Natural killer cell (primary cell): ENCODE data around the gene ALDH8A1. TPM values are rescaled to one million over a fixed set of nuclear protein-coding genes. Genes with fewer than 3 reads are reported as not detected.

Experiments used
- ATAC-seq, 3 donors: fragments of 150-1000 bp in 2 of 3; fragments of 200-7000 bp in 1 of 3; cut with Tn5 transposase; 1 replicate in 1 of 3; 2 replicates in 2 of 3; pipeline ENCODE4 v1.10.0; 2021; ENCODE audit warnings: mild to moderate bottlenecking in 2 of 3, moderate library complexity in 2 of 3
- DNase-seq, 2 donors: peaks; one replicate each; pipeline versions ENCODE4 v3.0.0 to v3.0.0-alpha.2; 2013 to 2021; ENCODE audit warnings: mixed read lengths in 1 of 2
- H3K27ac ChIP-seq: one replicate; pipeline ENCODE4 v1.5.1; 2013; ENCODE audit warnings: mild to moderate bottlenecking, low read length
- H3K27me3 ChIP-seq: one replicate; pipeline ENCODE4 v1.6.1; 2013; ENCODE audit warnings: low read length; ENCODE audit not compliant: control insufficient read depth, insufficient read depth
- H3K36me3 ChIP-seq: one replicate; pipeline ENCODE4 v1.6.1; 2013; ENCODE audit warnings: low read length; ENCODE audit not compliant: control insufficient read depth, insufficient read depth
- H3K4me1 ChIP-seq: one replicate; pipeline ENCODE4 v1.6.1; 2013; ENCODE audit warnings: low read length; ENCODE audit not compliant: control insufficient read depth, insufficient read depth
- H3K4me3 ChIP-seq: one replicate; pipeline ENCODE4 v1.5.1; 2013; ENCODE audit warnings: low read length
- H3K9me3 ChIP-seq: one replicate; pipeline ENCODE4 v1.6.1; 2013; ENCODE audit warnings: low read length; ENCODE audit not compliant: control insufficient read depth, insufficient read depth
- H3K27ac Mint-ChIP-seq, 2 donors: one replicate each; pipeline ENCODE4 v1.8.0; 2022; ENCODE audit warnings: mild to moderate bottlenecking in 2 of 2, mixed read lengths in 2 of 2, moderate library complexity in 1 of 2
- H3K27me3 Mint-ChIP-seq, 2 donors: one replicate each; pipeline ENCODE4 v1.8.0; 2022; ENCODE audit warnings: low read depth in 2 of 2, mixed read lengths in 2 of 2
- H3K36me3 Mint-ChIP-seq: one replicate; pipeline ENCODE4 v1.8.0; 2022; ENCODE audit warnings: mixed read lengths
- H3K4me1 Mint-ChIP-seq, 2 donors: one replicate each; pipeline ENCODE4 v1.8.0; 2022; ENCODE audit warnings: mixed read lengths in 2 of 2
- H3K4me3 Mint-ChIP-seq: one replicate; pipeline ENCODE4 v1.8.0; 2022; ENCODE audit warnings: mild to moderate bottlenecking, moderate library complexity, mixed read lengths
- H3K9me3 Mint-ChIP-seq, 2 donors: one replicate each; pipeline ENCODE4 v1.8.0; 2022; ENCODE audit warnings: mixed read lengths in 2 of 2
- CTCF ChIP-seq: fragments of 200-600 bp; IDR thresholded peaks from one replicate; pipeline ENCODE4 v1.8.0; 2022; ENCODE audit warnings: antibody characterized with exemption
- WGBS: methylation state at CpG from one replicate; pipeline ENCODE4 v1.1.7; 2013; ENCODE audit warnings: missing lambda C conversion rate; ENCODE audit not compliant: insufficient coverage; 5-methylcytosine and 5-hydroxymethylcytosine counted together
- intact Hi-C: fragments of 100-400 bp; cut with micrococcal nuclease; formaldehyde crosslinking; loops from one replicate; pipeline ENCODE4 v1.14.2; 2022
- total RNA-seq, 4 donors: library from RNA; stranded (reverse); fragments of 120-200 nt in 1 of 4; gene quantifications; one replicate each; pipeline versions ENCODE4 v1.2.3 to v1.2.4, GENCODE V29; 2013 to 2022

ALDH8A1 gene
- total RNA-seq, 3 donors from 2014 or later (not counting 1 experiment from before 2014, with no cell fraction given), result 0.75 to 3.0 (median 1.8) TPM

GRCh38 chr6:134873500-134874388, 76.2 kb downstream of the ALDH8A1 start:
- no peak overlapping the region for H3K27ac ChIP-seq
- Mint-ChIP-seq H3K36me3 (no peaks in the 10 kb centered on the region), H3K9me3 (no peaks in the 10 kb centered on the region), H3K4me1 (peaks cover 11 to 17% of the 10 kb centered on the region in 2 donors), H3K27ac (no peak overlapping the region), H3K4me3 (peak overlapping the region; percentile 6), H3K27me3 (no peaks in the 10 kb centered on the region)
- no peaks in the 10 kb centered on the region for H3K9me3 ChIP-seq
- TF ChIP-seq CTCF, result no peak
- H3K4me1 ChIP-seq, result no peaks in the 10 kb centered on the region
- no peaks in the 10 kb centered on the region for H3K36me3 ChIP-seq
- H3K27me3 ChIP-seq, result no peaks in the 10 kb centered on the region
- H3K4me3 ChIP-seq, result no peak overlapping the region
- intact Hi-C loops, result no loop called here
- peak in 1 of 3 donors; percentile 40 for ATAC-seq
- DNase-seq, result peak in 1 of 2 donors; percentile 30
- WGBS, result 66% methylated on average over 7 of the region's 7 CpGs

- TF ChIP-seq CTCF, result no peak
- no peaks in the 10 kb centered on the region for H3K9me3 ChIP-seq
- H3K4me3 ChIP-seq, result no peak overlapping the region
- no peaks in the 10 kb centered on the region for H3K9me3 Mint-ChIP-seq
- H3K27ac Mint-ChIP-seq, result no peak overlapping the region
- ATAC-seq (peak in 1 of 3 donors; percentile 35), DNase-seq (no peak)
- no peaks in the 10 kb centered on the region for H3K27me3 Mint-ChIP-seq
- peaks cover 11 to 17% of the 10 kb centered on the region in 2 donors for H3K4me1 Mint-ChIP-seq
- H3K4me3 Mint-ChIP-seq, result no peak overlapping the region
- intact Hi-C loops, result no loop called here
- no peak overlapping the region for H3K27ac ChIP-seq
- WGBS, result 53% methylated on average over 8 of the region's 9 CpGs
- H3K27me3 ChIP-seq, result no peaks in the 10 kb centered on the region
- H3K36me3 ChIP-seq, result no peaks in the 10 kb centered on the region
- H3K4me1 ChIP-seq, result no peaks in the 10 kb centered on the region
- H3K36me3 Mint-ChIP-seq, result no peaks in the 10 kb centered on the region
Observed at GRCh38 chr6:134870677-134871498, 79.0 kb downstream of the ALDH8A1 start.

- Histone ChIP-seq H3K27ac (no peak overlapping the region), H3K4me3 (no peak overlapping the region), H3K4me1 (no peaks in the 10 kb centered on the region), H3K36me3 (no peaks in the 10 kb centered on the region), H3K9me3 (no peaks in the 10 kb centered on the region), H3K27me3 (no peaks in the 10 kb centered on the region)
- no peak for ATAC-seq
- TF ChIP-seq CTCF, result no peak
- intact Hi-C loops, result no loop called here
- no peak overlapping the region for H3K4me3 Mint-ChIP-seq
- no peak for DNase-seq
- H3K36me3 Mint-ChIP-seq, result no peaks in the 10 kb centered on the region
- no peak overlapping the region for H3K27ac Mint-ChIP-seq
- H3K27me3 Mint-ChIP-seq, result peaks cover 0 to 7% of the 10 kb centered on the region in 2 donors
- no CpG with 5 or more reads among the region's 3 CpGs for WGBS
- H3K4me1 Mint-ChIP-seq, result peaks cover 6 to 9% of the 10 kb centered on the region in 2 donors
- no peaks in the 10 kb centered on the region for H3K9me3 Mint-ChIP-seq
Observed at GRCh38 chr6:134868812-134869211, 81.1 kb downstream of the ALDH8A1 start.

Other genes with a start within 250 kb of the ALDH8A1 start
- gene HBS1L, start 104.7 kb upstream of the ALDH8A1 start, total RNA-seq, result 10 to 100 TPM; 75.3 to 82.2 (median 80.1) TPM
- gene MYB, start 231.2 kb upstream of the ALDH8A1 start, total RNA-seq, result 1 to 10 TPM in 2 of 3 donors, under 1 TPM in 1; 0.40 to 3.5 (median 1.3) TPM